ENCODE results near the gene COPA.

- TF ChIP-seq, protein P1, sequence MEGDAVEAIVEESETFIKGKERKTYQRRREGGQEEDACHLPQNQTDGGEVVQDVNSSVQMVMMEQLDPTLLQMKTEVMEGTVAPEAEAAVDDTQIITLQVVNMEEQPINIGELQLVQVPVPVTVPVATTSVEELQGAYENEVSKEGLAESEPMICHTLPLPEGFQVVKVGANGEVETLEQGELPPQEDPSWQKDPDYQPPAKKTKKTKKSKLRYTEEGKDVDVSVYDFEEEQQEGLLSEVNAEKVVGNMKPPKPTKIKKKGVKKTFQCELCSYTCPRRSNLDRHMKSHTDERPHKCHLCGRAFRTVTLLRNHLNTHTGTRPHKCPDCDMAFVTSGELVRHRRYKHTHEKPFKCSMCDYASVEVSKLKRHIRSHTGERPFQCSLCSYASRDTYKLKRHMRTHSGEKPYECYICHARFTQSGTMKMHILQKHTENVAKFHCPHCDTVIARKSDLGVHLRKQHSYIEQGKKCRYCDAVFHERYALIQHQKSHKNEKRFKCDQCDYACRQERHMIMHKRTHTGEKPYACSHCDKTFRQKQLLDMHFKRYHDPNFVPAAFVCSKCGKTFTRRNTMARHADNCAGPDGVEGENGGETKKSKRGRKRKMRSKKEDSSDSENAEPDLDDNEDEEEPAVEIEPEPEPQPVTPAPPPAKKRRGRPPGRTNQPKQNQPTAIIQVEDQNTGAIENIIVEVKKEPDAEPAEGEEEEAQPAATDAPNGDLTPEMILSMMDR (IDR thresholded peaks at IDR 0.05; ENCODE audit: poor library complexity) = no peak
- TF ChIP-seq EZH2phosphoT487 (IDR thresholded peaks at IDR 0.05; ENCODE audit: low read depth, severe bottlenecking, unreplicated experiment) = no peak
Observed at GRCh38 chr1:160342953-160343869, at the start of gene COPA, which contains the start of gene NCSTN.

Measured in hepatocyte (in vitro differentiated cells).